Neural progenitor cell (in vitro differentiated cells): ENCODE data around the gene TNK2.

Source experiments
- EZH2 ChIP-seq: fragments of 200-600 bp; sonication (generic); IDR thresholded peaks from 2 replicates; pipeline ENCODE4 v1.6.1; 2017; ENCODE audit warnings: antibody characterized with exemption, mild to moderate bottlenecking, moderate library complexity
- EZH2phosphoT487 ChIP-seq: fragments of 200-600 bp; sonication (generic); IDR thresholded peaks from 2 replicates; pipeline ENCODE4 v1.6.1; 2017; ENCODE audit warnings: antibody characterized with exemption
- TF ChIP-seq, protein P1 (sequence below): fragments of 200-600 bp; sonication (generic); IDR thresholded peaks from 2 replicates; pipeline ENCODE4 v1.5.1; 2017; ENCODE audit warnings: antibody characterized with exemption, mild to moderate bottlenecking

- TF ChIP-seq, protein P1, sequence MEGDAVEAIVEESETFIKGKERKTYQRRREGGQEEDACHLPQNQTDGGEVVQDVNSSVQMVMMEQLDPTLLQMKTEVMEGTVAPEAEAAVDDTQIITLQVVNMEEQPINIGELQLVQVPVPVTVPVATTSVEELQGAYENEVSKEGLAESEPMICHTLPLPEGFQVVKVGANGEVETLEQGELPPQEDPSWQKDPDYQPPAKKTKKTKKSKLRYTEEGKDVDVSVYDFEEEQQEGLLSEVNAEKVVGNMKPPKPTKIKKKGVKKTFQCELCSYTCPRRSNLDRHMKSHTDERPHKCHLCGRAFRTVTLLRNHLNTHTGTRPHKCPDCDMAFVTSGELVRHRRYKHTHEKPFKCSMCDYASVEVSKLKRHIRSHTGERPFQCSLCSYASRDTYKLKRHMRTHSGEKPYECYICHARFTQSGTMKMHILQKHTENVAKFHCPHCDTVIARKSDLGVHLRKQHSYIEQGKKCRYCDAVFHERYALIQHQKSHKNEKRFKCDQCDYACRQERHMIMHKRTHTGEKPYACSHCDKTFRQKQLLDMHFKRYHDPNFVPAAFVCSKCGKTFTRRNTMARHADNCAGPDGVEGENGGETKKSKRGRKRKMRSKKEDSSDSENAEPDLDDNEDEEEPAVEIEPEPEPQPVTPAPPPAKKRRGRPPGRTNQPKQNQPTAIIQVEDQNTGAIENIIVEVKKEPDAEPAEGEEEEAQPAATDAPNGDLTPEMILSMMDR = no peak
- TF ChIP-seq EZH2 (no peak), EZH2phosphoT487 (no peak)
Observed at GRCh38 chr3:195899701-195900435, 8.5 kb downstream of the TNK2 start.
